ENCODE results near the gene MEMO1. TPM values are rescaled to one million over a fixed set of nuclear protein-coding genes. Genes with fewer than 3 reads are reported as not detected.

Gene MEMO1
- total RNA-seq, 1 donor from 2014 or later: 71.3 TPM

- Mint-ChIP-seq H3K4me1 (ENCODE audit: low read depth) (peaks cover 35% of the 10 kb centered on the region), H3K4me3 (no peak overlapping the region), H3K27ac (no peak overlapping the region), H3K36me3 (ENCODE audit: low read depth) (peaks cover 9% of the 10 kb centered on the region), H3K9me3 (no peaks in the 10 kb centered on the region), H3K27me3 (ENCODE audit: insufficient read depth) (no peaks in the 10 kb centered on the region)
- DNase-seq (ENCODE audit: low spot score): no peak
- intact Hi-C loops (cut with micrococcal nuclease): no loop called here
Observed at GRCh38 chr2:31992025-31992579, 18.7 kb downstream of the MEMO1 start.

GRCh38 chr2:31989946-31990345 is 20.9 kb downstream of the MEMO1 start:
- Mint-ChIP-seq H3K4me3 (no peak overlapping the region), H3K27ac (no peak overlapping the region), H3K27me3 (ENCODE audit: insufficient read depth) (no peaks in the 10 kb centered on the region), H3K9me3 (no peaks in the 10 kb centered on the region), H3K36me3 (ENCODE audit: low read depth) (peaks cover 4% of the 10 kb centered on the region), H3K4me1 (ENCODE audit: low read depth) (peaks cover 27% of the 10 kb centered on the region)
- intact Hi-C loops (cut with micrococcal nuclease): no loop called here
- no peak for DNase-seq (ENCODE audit: low spot score)

- peaks cover 19% of the 10 kb centered on the region for H3K4me1 Mint-ChIP-seq (ENCODE audit: low read depth)
- no peaks in the 10 kb centered on the region for H3K9me3 Mint-ChIP-seq
- no peak overlapping the region for H3K4me3 Mint-ChIP-seq
- DNase-seq (ENCODE audit: low spot score): no peak
- peaks cover 10% of the 10 kb centered on the region for H3K36me3 Mint-ChIP-seq (ENCODE audit: low read depth)
- no peaks in the 10 kb centered on the region for H3K27me3 Mint-ChIP-seq (ENCODE audit: insufficient read depth)
- intact Hi-C loops (cut with micrococcal nuclease): no loop called here
- H3K27ac Mint-ChIP-seq: no peak overlapping the region
Observed at GRCh38 chr2:31987454-31988220, 23.2 kb downstream of the MEMO1 start.

GRCh38 chr2:31986906-31987305 is 23.9 kb downstream of the MEMO1 start:
- intact Hi-C loops (cut with micrococcal nuclease): no loop called here
- Mint-ChIP-seq H3K4me1 (ENCODE audit: low read depth) (peaks cover 15% of the 10 kb centered on the region), H3K27ac (no peak overlapping the region), H3K36me3 (ENCODE audit: low read depth) (peaks cover 10% of the 10 kb centered on the region), H3K4me3 (no peak overlapping the region), H3K27me3 (ENCODE audit: insufficient read depth) (no peaks in the 10 kb centered on the region), H3K9me3 (no peaks in the 10 kb centered on the region)
- DNase-seq (ENCODE audit: low spot score): no peak

GRCh38 chr2:31983762-31984467 is 26.9 kb downstream of the MEMO1 start:
- Mint-ChIP-seq H3K9me3 (peaks cover 1% of the 10 kb centered on the region), H3K36me3 (ENCODE audit: low read depth) (peaks cover 8% of the 10 kb centered on the region), H3K27ac (no peak overlapping the region), H3K27me3 (ENCODE audit: insufficient read depth) (no peaks in the 10 kb centered on the region), H3K4me3 (no peak overlapping the region), H3K4me1 (ENCODE audit: low read depth) (peaks cover 23% of the 10 kb centered on the region)
- intact Hi-C loops (cut with micrococcal nuclease): no loop called here
- DNase-seq (ENCODE audit: low spot score): no peak

GRCh38 chr2:31980674-31981356 is 30.0 kb downstream of the MEMO1 start:
- Mint-ChIP-seq H3K4me3 (no peak overlapping the region), H3K27me3 (ENCODE audit: insufficient read depth) (peaks cover 1% of the 10 kb centered on the region), H3K4me1 (ENCODE audit: low read depth) (peaks cover 15% of the 10 kb centered on the region), H3K27ac (peak overlapping the region; percentile 42), H3K9me3 (peaks cover 4% of the 10 kb centered on the region), H3K36me3 (ENCODE audit: low read depth) (peaks cover 12% of the 10 kb centered on the region)
- intact Hi-C loops (cut with micrococcal nuclease): no loop called here
- no peak for DNase-seq (ENCODE audit: low spot score)

GRCh38 chr2:31979956-31980355 is 30.9 kb downstream of the MEMO1 start:
- Mint-ChIP-seq H3K27ac (no peak overlapping the region), H3K9me3 (peaks cover 4% of the 10 kb centered on the region), H3K4me1 (ENCODE audit: low read depth) (peaks cover 15% of the 10 kb centered on the region), H3K27me3 (ENCODE audit: insufficient read depth) (peaks cover 1% of the 10 kb centered on the region), H3K4me3 (no peak overlapping the region), H3K36me3 (ENCODE audit: low read depth) (peaks cover 12% of the 10 kb centered on the region)
- no peak for DNase-seq (ENCODE audit: low spot score)
- intact Hi-C loops (cut with micrococcal nuclease): no loop called here

GRCh38 chr2:31979018-31979417 is 31.8 kb downstream of the MEMO1 start:
- intact Hi-C loops (cut with micrococcal nuclease): no loop called here
- H3K9me3 Mint-ChIP-seq: peaks cover 4% of the 10 kb centered on the region
- H3K36me3 Mint-ChIP-seq (ENCODE audit: low read depth): peaks cover 10% of the 10 kb centered on the region
- no peak overlapping the region for H3K27ac Mint-ChIP-seq
- peaks cover 15% of the 10 kb centered on the region for H3K4me1 Mint-ChIP-seq (ENCODE audit: low read depth)
- peaks cover 1% of the 10 kb centered on the region for H3K27me3 Mint-ChIP-seq (ENCODE audit: insufficient read depth)
- H3K4me3 Mint-ChIP-seq: no peak overlapping the region
- DNase-seq (ENCODE audit: low spot score): no peak

- intact Hi-C loops (cut with micrococcal nuclease): no loop called here
- Mint-ChIP-seq H3K9me3 (peaks cover 4% of the 10 kb centered on the region), H3K4me1 (ENCODE audit: low read depth) (peaks cover 19% of the 10 kb centered on the region), H3K27me3 (ENCODE audit: insufficient read depth) (peaks cover 1% of the 10 kb centered on the region), H3K36me3 (ENCODE audit: low read depth) (peaks cover 4% of the 10 kb centered on the region), H3K27ac (no peak overlapping the region), H3K4me3 (no peak overlapping the region)
- DNase-seq (ENCODE audit: low spot score): no peak
Observed at GRCh38 chr2:31978436-31978835, 32.4 kb downstream of the MEMO1 start.

GRCh38 chr2:31973665-31974064 is 37.1 kb downstream of the MEMO1 start:
- no peak overlapping the region for H3K4me3 Mint-ChIP-seq
- DNase-seq (ENCODE audit: low spot score): no peak
- peaks cover 5% of the 10 kb centered on the region for H3K4me1 Mint-ChIP-seq (ENCODE audit: low read depth)
- intact Hi-C loops (cut with micrococcal nuclease): no loop called here
- no peak overlapping the region for H3K27ac Mint-ChIP-seq
- peaks cover 1% of the 10 kb centered on the region for H3K27me3 Mint-ChIP-seq (ENCODE audit: insufficient read depth)
- H3K9me3 Mint-ChIP-seq: no peaks in the 10 kb centered on the region
- H3K36me3 Mint-ChIP-seq (ENCODE audit: low read depth): peaks cover under 1% of the 10 kb centered on the region

- Mint-ChIP-seq H3K9me3 (no peaks in the 10 kb centered on the region), H3K27me3 (ENCODE audit: insufficient read depth) (peaks cover 1% of the 10 kb centered on the region), H3K4me3 (no peak overlapping the region), H3K27ac (no peak overlapping the region), H3K4me1 (ENCODE audit: low read depth) (peaks cover 5% of the 10 kb centered on the region), H3K36me3 (ENCODE audit: low read depth) (no peaks in the 10 kb centered on the region)
- DNase-seq (ENCODE audit: low spot score): no peak
- intact Hi-C loops (cut with micrococcal nuclease): no loop called here
Observed at GRCh38 chr2:31972059-31972458, 38.7 kb downstream of the MEMO1 start.

GRCh38 chr2:31969178-31969577 is 41.6 kb downstream of the MEMO1 start:
- H3K27ac Mint-ChIP-seq: no peak overlapping the region
- DNase-seq (ENCODE audit: low spot score): no peak
- H3K4me3 Mint-ChIP-seq: no peak overlapping the region
- H3K9me3 Mint-ChIP-seq: no peaks in the 10 kb centered on the region
- no peaks in the 10 kb centered on the region for H3K36me3 Mint-ChIP-seq (ENCODE audit: low read depth)
- no peaks in the 10 kb centered on the region for H3K27me3 Mint-ChIP-seq (ENCODE audit: insufficient read depth)
- peaks cover 9% of the 10 kb centered on the region for H3K4me1 Mint-ChIP-seq (ENCODE audit: low read depth)
- intact Hi-C loops (cut with micrococcal nuclease): no loop called here

GRCh38 chr2:31967790-31968189 is 43.0 kb downstream of the MEMO1 start:
- Mint-ChIP-seq H3K36me3 (ENCODE audit: low read depth) (peaks cover 2% of the 10 kb centered on the region), H3K27ac (no peak overlapping the region), H3K4me1 (ENCODE audit: low read depth) (peaks cover 12% of the 10 kb centered on the region), H3K9me3 (peaks cover 2% of the 10 kb centered on the region), H3K4me3 (no peak overlapping the region), H3K27me3 (ENCODE audit: insufficient read depth) (no peaks in the 10 kb centered on the region)
- intact Hi-C loops (cut with micrococcal nuclease): no loop called here
- DNase-seq (ENCODE audit: low spot score): no peak

Measured in activated T-helper 1 cell treated with anti-CD3 and anti-CD28 coated beads, Interleukin-12 subunit alpha, Interleukin-12 subunit beta, Interleukin-2, Interleukin-4 antibody, amounts not matched to agents 30 ng/mL and 10 ng/mL and 1 ng/mL, durations not matched to agents 14 hours and 24 hours and 36 hours (primary cell).